ENCODE data around the gene TMEM121B.

The TMEM121B gene

DNA sequence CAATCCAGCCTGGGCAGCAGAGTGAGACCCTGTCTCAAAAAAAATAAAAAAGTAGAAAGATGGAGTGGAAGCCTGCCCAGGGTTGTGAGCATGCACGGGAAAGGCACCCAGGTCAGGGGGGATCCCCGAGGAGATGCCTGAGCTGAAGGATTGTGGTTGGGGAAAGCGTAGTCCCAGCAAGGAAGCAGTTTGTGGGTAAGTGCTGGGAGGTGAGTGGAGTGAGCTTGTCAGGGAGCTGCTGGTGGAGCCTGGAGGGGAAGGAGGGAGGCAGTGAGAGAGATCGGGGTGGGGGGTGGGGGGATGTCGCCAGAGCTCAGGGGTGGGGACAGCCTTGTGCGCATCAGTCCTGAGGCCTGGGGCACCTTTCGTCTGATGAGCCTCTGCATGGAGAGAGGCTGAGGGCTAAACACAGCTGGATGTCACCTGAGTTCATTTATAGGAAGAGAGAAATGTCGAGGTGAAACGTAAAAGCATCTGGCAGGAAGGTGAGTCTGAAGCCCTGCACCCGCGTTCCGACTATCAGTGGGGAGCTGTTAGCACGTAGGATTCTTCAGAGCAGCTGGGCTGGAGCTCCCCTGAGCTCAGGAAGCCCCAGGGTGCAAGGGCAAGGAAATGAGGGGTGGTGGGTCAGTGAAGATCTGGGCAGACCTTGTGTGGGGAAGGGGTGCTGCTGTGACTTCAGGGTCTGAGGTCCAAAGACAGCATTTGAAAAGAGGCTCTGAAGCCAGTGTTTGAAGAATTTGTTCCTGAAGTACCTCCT lies 10.2 kb downstream of the TMEM121B start:
- no peak for DNase-seq (ENCODE audit: low read depth in 2 of 3, low spot score in 2 of 3)

DNA sequence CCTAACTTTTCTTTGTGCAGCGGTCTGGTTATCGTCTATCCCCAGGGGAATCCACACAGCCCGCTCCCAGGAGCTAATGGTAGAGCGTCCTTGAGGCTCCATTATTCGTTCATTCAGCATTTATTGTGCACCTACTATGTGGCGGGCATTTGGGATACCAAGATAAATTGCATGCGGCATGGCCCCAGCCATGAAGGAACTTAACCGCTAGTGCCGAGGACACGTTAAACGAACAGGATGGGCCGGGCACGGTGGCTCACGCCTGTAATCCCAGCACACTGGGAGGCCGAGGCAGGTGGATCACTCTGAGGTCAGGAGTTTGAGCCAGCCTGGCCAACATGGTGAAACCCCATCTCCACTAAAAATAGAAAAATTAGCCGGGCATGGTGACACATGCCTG lies 11.2 kb downstream of the TMEM121B start:
- DNase-seq (ENCODE audit: low read depth in 2 of 3, low spot score in 2 of 3), result no peak

DNA sequence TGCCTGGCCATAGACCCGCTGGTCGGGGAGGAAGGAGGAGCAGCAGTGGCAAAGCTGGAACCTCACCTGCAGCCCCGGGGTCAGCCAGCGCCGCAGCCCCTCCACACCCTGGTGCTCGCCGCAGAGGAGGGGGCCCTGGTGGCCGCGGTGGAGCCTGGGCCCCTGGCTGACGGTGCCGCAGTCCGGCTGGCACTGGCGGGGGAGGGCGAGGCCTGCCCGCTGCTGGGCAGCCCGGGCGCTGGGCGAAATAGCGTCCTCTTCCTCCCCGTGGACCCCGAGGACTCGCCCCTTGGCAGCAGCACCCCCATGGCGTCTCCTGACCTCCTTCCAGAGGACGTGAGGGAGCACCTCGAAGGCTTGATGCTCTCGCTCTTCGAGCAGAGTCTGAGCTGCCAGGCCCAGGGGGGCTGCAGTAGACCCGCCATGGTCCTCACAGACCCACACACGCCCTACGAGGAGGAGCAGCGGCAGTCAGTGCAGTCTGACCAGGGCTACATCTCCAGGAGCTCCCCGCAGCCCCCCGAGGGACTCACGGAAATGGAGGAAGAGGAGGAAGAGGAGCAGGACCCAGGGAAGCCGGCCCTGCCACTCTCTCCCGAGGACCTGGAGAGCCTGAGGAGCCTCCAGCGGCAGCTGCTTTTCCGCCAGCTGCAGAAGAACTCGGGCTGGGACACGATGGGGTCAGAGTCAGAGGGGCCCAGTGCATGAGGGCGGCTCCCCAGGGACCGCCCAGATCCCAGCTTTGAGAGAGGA lies 11.9 kb downstream of the TMEM121B start:
- no peak for DNase-seq (ENCODE audit: low read depth in 2 of 3, low spot score in 2 of 3)

DNA sequence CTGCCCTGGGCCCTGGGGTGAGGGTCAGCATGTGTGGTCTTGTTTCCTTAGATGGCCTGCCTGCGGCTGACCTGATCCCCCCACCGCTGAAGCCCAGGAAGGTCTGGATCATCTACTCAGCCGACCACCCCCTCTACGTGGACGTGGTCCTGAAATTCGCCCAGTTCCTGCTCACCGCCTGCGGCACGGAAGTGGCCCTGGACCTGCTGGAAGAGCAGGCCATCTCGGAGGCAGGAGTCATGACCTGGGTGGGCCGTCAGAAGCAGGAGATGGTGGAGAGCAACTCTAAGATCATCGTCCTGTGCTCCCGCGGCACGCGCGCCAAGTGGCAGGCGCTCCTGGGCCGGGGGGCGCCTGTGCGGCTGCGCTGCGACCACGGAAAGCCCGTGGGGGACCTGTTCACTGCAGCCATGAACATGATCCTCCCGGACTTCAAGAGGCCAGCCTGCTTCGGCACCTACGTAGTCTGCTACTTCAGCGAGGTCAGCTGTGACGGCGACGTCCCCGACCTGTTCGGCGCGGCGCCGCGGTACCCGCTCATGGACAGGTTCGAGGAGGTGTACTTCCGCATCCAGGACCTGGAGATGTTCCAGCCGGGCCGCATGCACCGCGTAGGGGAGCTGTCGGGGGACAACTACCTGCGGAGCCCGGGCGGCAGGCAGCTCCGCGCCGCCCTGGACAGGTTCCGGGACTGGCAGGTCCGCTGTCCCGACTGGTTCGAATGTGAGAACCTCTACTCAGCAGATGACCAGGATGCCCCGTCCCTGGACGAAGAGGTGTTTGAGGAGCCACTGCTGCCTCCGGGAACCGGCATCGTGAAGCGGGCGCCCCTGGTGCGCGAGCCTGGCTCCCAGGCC lies 12.7 kb downstream of the TMEM121B start:
- no peak for DNase-seq (ENCODE audit: low read depth in 2 of 3, low spot score in 2 of 3)

DNA sequence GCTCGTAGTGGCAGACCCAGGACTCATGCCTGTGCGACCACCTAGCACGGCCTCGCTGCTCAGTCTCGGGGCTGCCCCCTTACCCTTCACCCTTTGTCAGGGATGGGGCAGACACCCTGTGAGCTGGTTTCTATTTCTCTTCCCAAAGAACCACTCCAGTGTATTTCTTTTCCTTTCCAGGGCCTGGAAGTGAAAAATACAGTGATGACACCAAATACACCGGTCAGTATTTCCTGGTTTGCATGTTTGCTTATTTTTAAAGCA lies 13.7 kb downstream of the TMEM121B start:
- no peak for DNase-seq (ENCODE audit: low read depth in 2 of 3, low spot score in 2 of 3)

DNA sequence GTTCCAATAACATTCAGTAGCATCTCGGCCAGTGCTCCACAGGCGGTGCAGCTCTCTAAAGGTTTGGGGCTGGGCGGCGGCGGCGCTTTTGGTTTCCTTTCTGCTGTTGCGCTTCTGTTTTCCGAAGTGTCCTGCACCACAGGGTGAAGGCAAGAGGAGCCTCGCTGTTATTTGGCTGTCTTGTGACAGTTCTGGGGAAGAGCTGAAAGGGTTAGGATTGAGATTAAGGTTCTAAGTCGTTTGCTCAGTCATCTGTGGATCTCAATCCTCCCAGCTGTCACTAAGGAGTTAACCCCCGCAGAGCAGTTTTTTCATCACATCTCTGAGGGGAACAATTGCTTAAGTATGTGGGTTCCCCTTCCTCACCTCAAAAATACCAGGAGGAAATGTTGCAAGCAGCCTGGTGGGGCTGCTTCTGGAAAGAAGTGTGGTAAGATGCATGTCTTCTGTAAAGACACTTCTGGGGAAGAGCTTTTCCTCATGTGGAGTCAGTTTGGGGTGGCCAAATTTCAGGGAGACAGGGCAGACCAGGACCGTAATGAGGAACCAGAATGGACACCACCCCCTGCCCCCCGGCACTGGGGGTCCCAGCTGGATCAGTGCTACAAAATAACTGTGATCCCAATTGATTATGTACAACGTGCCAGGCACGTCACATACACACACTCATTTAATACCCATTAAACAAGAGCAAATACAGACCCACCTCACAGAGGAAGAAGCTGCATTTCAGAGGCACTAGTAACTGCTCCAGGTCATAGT lies 14.2 kb downstream of the TMEM121B start:
- DNase-seq (ENCODE audit: low read depth in 2 of 3, low spot score in 2 of 3), result no peak

DNA sequence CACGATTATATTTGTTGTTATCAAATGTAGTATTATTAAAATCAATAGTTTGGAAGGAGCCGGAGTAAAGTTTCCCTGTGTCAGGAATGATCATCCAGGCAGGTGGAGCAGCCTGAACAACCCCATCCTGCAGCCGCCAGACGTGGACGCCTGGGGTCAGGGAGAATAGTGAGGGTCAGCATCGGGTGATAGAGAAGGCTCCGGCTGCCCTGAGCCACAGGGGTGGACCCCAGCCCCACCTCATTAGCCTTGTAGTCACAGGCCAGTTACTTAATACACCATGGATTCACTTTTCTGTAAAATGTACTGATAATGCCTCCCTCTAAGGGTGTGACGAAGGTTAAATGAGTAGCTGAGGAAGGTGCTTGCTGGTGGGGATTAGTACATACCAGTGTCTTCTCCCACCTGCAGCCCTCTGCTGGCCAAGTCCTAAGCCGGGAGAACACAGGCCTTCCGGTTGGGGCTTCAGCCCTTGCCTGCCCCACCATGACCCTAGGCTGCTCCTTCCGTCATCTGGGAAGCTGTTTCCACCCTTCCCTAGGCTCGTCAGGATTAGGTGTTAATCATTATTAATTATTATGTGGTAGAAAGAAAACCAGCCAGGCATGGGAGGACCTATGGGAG lies 14.9 kb downstream of the TMEM121B start:
- no peak for DNase-seq (ENCODE audit: low read depth in 2 of 3, low spot score in 2 of 3)

DNA sequence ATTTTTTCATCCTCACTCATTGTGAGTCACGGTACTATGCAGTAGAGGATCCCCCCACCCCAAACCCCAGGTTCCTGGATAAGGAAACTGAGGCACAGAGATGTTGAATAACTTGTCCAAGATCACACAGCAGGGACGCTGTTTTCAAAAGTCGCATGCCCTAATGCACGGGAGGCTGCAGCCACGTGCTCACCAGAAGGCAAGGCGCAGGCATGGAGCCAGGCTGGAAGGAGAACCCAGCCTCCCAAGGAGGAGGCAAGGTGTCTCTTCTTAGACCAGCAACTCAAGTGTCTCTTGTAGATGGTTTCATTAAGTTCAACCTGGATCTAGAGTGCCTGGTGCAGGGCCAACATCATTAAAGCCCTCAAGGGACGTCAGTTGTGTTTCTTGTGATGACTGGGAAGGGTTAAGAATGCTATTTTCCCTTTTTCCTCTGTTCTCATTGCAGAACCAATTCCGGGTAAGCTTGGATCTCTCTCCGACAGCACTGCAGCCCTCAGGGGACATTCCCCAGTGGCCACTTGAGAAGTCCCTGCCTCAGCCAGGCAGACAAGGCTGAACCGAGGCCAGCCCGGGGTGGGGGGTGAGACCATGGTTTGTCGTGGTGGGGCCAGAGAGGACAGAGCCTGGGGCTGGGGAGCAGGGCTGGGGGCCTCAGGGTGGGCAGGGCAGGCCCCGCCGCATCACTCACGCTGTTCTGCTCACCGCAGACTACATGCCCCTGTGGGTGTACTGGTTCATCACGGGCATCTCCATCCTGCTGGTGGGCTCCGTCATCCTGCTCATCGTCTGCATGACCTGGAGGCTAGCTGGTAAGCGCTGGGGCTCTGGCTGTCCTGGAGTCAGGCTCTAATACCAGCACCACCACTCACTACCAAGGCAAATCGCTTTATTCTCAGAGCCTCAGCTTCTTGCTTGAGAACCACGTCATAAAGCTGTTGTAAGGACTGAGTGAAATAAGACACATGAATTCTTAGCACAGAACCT lies 15.7 kb downstream of the TMEM121B start:
- no peak for DNase-seq (ENCODE audit: low read depth in 2 of 3, low spot score in 2 of 3)

DNA sequence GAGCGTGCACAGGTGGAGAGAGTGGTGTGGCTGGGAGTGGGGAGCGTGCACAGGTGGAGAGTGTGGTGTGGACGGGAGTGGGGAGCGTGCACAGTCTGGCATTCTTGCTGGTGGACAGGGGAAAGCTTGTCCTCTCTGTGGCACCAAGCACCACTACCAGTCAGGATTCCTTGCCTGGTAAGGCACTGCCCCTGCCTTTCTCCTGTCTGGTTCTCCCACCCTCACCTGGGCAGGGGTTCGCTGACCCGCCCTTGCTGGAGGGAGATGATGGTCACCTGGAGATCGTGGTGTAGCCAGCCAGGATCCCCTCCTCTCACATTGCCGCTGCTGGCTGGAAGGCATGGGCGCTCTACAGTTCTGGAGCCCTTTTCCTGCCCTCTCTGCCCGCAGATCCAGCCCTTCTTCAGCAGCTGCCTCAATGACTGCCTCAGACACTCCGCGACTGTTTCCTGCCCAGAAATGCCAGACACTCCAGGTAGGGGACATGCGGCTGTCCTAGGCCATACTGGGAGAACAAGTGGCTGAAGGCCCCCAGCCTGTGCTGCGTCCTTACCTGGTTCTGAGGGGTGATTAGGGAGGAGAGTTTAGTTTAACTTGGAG lies 16.7 kb downstream of the TMEM121B start:
- no peak for DNase-seq (ENCODE audit: low read depth in 2 of 3, low spot score in 2 of 3)

DNA sequence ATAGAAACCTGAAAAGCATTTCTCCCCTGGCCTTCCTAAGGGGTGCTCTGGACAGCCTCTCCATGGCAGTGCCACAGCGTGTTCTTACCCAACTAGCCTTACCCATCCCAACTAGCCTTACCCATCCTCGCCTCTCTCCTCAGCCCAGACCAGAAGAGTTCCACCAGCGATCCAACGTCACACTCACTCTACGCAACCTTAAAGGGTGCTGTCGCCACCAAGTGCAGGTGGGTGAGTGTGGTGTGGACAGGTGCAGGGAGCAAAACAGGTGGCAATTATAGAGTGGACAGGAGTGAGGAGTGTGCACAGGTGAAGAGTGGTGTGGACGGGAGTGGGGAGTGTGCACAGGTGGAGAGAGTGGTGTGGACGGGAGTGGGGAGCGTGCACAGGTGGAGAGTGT lies 17.8 kb downstream of the TMEM121B start:
- DNase-seq (ENCODE audit: low read depth in 2 of 3, low spot score in 2 of 3), result no peak

DNA sequence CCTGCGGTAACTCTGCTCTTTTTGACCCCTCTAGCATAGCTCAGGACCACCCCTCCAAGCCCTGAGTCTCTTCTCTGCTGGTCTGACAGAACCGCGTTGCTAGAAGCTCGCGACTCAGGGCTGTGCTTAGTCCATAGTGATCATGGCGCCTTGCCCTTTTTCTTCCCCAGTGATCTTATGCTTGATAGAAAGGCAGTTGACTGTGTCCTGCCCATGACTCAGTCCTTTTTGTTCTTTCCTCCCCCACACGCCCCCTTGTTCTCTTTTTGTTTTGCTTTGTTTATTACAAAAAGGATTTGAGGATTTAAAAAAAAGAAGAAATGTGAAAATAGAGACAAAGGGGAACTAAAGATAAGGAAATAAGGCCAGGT lies 18.9 kb downstream of the TMEM121B start:
- no peak for DNase-seq (ENCODE audit: low read depth in 2 of 3, low spot score in 2 of 3)

DNA sequence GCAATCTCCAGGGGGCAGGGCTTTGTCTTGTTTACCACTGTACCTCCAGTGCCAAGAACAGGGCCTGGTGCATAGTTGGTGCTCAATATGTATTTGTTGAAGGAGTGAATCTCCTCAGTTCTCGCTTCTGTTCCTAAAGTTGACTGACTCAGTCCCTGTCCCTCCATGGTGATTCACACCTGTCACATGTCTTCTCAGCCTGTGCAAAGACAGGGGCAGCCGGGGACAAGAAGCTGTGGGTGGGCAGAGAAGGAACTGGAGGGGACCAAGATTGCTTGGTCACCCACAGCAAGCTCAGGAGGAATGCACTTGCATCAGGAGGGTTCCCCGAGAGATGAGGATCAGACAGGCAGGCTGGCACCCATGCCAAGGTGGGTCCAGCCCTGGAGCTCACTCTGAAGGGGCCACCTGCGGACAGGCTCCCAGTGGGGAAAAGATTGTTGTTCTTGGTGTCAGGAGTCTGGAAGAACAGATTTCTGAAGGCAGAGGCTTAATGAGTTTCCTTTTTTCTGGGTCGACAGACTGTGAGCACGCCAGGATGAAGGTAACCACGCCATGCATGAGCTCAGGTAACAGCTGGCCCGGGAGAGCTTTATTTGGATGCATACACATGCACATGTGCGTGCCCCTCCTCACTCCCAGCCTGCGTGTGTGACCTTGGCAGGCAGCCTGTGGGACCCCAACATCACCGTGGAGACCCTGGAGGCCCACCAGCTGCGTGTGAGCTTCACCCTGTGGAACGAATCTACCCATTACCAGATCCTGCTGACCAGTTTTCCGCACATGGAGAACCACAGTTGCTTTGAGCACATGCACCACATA lies 19.5 kb downstream of the TMEM121B start:
- DNase-seq (ENCODE audit: low read depth in 2 of 3, low spot score in 2 of 3), result no peak

DNA sequence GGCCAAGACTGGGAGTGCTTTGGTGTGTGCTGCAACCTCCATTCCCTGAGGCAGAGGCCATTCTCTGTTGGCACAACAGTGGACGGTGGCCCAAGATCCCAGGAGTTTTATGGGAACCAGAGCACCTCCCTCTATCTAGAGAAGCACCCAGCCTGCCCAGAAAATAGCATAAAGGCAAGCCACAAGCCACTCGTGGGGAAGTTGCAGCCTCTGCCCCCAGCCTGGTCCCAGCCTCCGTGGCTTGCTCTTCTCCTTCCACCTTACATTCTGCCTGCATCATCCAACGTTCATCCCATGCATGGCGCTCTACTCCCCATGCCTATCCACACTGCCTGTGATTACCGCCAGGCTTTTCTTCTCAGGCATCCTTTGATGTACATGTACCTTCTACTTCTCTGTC lies 20.5 kb downstream of the TMEM121B start:
- DNase-seq (ENCODE audit: low read depth in 2 of 3, low spot score in 2 of 3), result no peak

DNA sequence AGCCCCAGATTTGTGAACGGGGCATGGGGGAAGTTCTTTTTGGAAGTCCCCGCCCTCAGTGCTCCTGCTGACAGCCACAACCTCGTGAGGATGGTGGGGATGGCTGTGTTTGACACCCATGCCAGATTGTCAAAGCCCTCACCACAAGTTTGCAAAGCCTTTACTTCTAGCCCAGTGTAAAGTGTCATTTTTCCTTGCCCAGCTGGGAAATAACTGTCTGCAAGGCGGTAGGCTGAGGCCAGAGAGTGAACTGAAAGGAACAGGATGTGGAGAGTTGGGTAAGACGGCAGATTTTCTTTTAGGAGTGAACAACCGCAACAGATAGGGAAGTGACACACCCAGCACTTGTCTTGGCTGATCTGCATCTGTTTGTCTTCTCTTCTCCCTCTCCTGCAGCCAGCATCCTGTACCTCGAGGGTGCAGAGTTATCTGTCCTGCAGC lies 22.8 kb downstream of the TMEM121B start:
- no peak for DNase-seq (ENCODE audit: low read depth in 2 of 3, low spot score in 2 of 3)

DNA sequence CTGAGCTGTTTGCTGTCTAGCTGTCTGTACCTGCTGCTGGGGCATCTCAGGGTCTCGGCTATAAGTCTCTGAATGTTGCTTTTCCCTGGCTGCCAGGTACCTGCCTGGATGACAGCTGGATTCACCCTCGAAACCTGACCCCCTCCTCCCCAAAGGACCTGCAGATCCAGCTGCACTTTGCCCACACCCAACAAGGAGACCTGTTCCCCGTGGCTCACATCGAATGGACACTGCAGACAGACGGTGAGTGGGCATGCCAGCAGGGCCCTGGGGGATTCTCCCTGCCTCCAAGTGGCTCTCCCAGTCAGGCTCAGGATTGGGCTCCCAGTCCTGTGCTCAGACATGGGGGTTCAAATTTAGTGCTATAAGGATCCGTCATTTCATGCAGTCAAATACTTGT lies 23.5 kb downstream of the TMEM121B start:
- DNase-seq (ENCODE audit: low read depth in 2 of 3, low spot score in 2 of 3), result no peak

DNA sequence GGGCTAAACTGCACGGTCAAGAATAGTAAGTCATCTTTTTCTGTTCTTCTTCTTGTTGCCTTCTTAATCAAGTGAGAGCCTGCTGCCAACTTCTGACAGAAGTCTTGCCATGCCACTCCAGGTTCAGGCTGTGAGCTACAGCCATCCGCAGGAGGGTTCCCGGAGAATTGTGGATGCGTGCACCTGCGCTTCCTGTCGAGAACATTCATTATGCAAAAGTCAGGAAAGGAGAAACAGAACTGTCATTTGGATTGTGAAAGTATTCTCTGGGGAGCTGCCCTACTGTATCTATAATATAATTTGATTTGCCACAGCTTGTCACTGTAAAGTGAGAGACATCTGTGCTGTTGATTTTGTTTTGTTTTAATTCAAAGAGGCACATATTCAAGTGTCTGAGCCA lies 24.1 kb downstream of the TMEM121B start:
- no peak for DNase-seq (ENCODE audit: low read depth in 2 of 3, low spot score in 2 of 3)

DNA sequence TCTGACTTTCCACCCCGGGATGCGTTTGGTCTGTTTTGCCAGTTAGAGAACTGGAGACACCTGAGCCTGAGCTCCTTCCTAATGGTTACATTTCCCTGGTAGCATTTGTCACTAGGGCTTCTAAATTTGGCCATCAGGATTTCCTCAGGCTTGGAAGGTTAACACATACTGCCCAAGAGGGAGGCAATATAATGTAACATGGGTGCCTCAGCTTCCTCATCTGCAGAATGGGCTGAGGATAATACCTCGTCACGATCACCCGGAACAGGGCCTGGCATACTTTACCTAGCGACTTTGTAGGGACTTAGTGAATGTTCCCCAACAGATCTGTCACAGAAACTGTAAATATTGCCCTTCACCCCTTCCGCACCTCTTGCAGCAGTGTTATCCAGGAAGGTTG lies 25.1 kb downstream of the TMEM121B start:
- DNase-seq (ENCODE audit: low read depth in 2 of 3, low spot score in 2 of 3), result no peak

DNA sequence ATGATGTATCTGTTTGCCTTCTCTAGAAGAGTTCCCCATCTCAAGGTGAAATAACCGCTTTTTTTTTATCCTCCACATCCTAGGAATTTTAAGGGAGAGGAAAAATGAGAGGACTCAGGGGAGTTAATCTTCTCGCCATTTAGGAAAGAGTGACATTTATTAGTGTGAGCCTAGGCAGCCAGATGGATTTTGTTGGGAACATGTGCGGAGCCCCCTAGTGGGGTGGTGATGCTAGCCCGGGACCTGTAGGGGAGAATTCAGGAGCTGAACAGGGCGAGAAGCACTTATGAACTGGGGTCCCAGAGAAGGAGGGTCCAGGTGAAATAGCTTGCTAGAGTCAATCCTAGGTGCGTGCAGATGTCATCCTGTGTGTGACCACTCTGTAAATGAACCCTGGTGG lies 25.6 kb downstream of the TMEM121B start:
- no peak for DNase-seq (ENCODE audit: low read depth in 2 of 3, low spot score in 2 of 3)
